Measurements from ENCODE around the gene ATF7. TPM values are rescaled to one million over a fixed set of nuclear protein-coding genes. Genes with fewer than 3 reads are reported as not detected.

The ATF7 gene
- total and polyA plus RNA-seq, 2 donors (not counting 3 experiments of a cell fraction or from before 2014, with no cell fraction given), result 36.0 to 68.5 TPM

DNA sequence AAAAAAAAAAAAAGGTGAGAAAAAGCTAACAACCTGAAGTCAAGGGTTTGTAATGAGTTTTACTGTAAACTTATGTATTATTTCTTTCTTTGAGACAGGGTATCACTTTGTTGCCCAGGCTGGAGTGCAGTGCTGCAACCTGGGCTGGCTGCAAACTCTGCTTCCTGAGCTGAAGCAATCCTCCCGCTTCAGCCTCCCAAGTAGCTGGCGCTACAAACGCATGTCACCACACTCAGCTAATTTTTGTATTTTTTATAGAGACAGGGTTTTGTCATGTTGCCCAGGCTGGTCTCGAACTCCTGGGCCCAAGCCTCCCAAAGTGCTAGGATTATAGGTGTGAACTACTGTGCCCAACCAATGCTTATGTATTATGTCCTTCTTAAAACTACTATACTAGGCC lies 9.2 kb downstream of the ATF7 start:
- Histone ChIP-seq H3K4me3 (replicated peaks in 1 of 3; ENCODE audit: insufficient read depth in 1 of 3, low read depth in 1 of 3, low read length in 3 of 3) (no peak overlapping the region), H3K79me2 (ENCODE audit: control insufficient read depth, insufficient read depth, low read length) (peaks cover 77% of the 10 kb centered on the region), H3K36me3 (ENCODE audit: control insufficient read depth in 2 of 2, extremely low read depth in 1 of 2, insufficient read depth in 2 of 2, low read length in 2 of 2) (peaks cover 0 to 2% of the 10 kb centered on the region in 2 experiments), H3K4me1 (ENCODE audit: control insufficient read depth, extremely low read depth, insufficient read depth, low read length) (peaks cover 31% of the 10 kb centered on the region), H4K20me1 (replicated peaks; ENCODE audit: control insufficient read depth, extremely low read depth, insufficient read depth, low read length) (peaks cover 2% of the 10 kb centered on the region), H3K27ac (ENCODE audit: insufficient read depth, low read depth, low read length) (peak overlapping the region; percentile 21), H3K9me1 (replicated peaks; ENCODE audit: control insufficient read depth, extremely low read depth, insufficient read depth, low read length) (no peaks in the 10 kb centered on the region), H3K27me3 (ENCODE audit: control insufficient read depth in 2 of 2, insufficient read depth in 2 of 2, low read length in 2 of 2) (no peaks in the 10 kb centered on the region), H2AFZ (ENCODE audit: low read depth, low read length) (no peak overlapping the region), H3K9me3 (replicated peaks; ENCODE audit: control insufficient read depth, insufficient read depth, low read length) (no peaks in the 10 kb centered on the region), H3K4me2 (ENCODE audit: insufficient read depth, low read length) (no peak overlapping the region), H3K9ac (replicated peaks; ENCODE audit: extremely low read depth, insufficient read depth, low read length) (no peak overlapping the region)
- intact Hi-C loops (cut with micrococcal nuclease) (loop anchor here (1.0 kb wide), 1 partner anchor 20 kb away; no protein-coding TSS in a partner anchor), dilution Hi-C loops (cut with MboI; ENCODE audit: extremely low pct_ligation_motif_present, low sequenced_read_pairs) (no loop called here)
- no TSS peak for BruUV-seq (replicated peaks)
- DNase-seq (ENCODE audit: low read depth, low spot score) (no peak), FAIRE-seq (no peak)
- CTCF ChIA-PET, result interaction anchor here (0.8 to 4.5 kb wide), 5 partner anchors 11 to 73 kb away, joined by 3 to 21 read pairs (median 4); no protein-coding TSS in a partner anchor
- POLR2A ChIA-PET, result interaction anchor here (0.7 to 1.3 kb wide), 2 partner anchors 69 to 88 kb away, joined by 6 to 8 read pairs; no protein-coding TSS in a partner anchor
- TF ChIP-seq JUN (IDR thresholded peaks at IDR 0.05; ENCODE audit: borderline replicate concordance, insufficient read depth, insufficient read length, low read depth), result no peak
- no peak for TF ChIP-seq EZH2 (IDR thresholded peaks at IDR 0.05; ENCODE audit: borderline replicate concordance, low read depth, low read length, severe bottlenecking)
- TF ChIP-seq, protein P1, sequence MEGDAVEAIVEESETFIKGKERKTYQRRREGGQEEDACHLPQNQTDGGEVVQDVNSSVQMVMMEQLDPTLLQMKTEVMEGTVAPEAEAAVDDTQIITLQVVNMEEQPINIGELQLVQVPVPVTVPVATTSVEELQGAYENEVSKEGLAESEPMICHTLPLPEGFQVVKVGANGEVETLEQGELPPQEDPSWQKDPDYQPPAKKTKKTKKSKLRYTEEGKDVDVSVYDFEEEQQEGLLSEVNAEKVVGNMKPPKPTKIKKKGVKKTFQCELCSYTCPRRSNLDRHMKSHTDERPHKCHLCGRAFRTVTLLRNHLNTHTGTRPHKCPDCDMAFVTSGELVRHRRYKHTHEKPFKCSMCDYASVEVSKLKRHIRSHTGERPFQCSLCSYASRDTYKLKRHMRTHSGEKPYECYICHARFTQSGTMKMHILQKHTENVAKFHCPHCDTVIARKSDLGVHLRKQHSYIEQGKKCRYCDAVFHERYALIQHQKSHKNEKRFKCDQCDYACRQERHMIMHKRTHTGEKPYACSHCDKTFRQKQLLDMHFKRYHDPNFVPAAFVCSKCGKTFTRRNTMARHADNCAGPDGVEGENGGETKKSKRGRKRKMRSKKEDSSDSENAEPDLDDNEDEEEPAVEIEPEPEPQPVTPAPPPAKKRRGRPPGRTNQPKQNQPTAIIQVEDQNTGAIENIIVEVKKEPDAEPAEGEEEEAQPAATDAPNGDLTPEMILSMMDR (IDR thresholded peaks at IDR 0.05; ENCODE audit: extremely low read depth in 1 of 2, insufficient read depth in 1 of 2, low read depth in 1 of 2, low read length in 2 of 2), result no peak
- TF ChIP-seq POLR2AphosphoS5 (IDR thresholded peaks at IDR 0.05; ENCODE audit: insufficient read depth, low read depth, low read length), result no peak
- TF ChIP-seq MYC (IDR thresholded peaks at IDR 0.05; ENCODE audit: low read depth, low read length), result no peak
- TF ChIP-seq FOS (IDR thresholded peaks at IDR 0.05; ENCODE audit: borderline replicate concordance, insufficient read depth, low read length), result no peak
- TF ChIP-seq, protein P2, sequence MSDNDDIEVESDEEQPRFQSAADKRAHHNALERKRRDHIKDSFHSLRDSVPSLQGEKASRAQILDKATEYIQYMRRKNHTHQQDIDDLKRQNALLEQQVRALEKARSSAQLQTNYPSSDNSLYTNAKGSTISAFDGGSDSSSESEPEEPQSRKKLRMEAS (IDR thresholded peaks at IDR 0.05; ENCODE audit: insufficient read depth, insufficient read length), result no peak
- TF ChIP-seq GATA2 (IDR thresholded peaks at IDR 0.05; ENCODE audit: insufficient read depth, insufficient read length, low read depth, low read length), result no peak
- no peak for TF ChIP-seq POLR2A (IDR thresholded peaks at IDR 0.05; ENCODE audit: low read depth, low read length)
